Measurements from ENCODE around the gene PAM. TPM values are rescaled to one million over a fixed set of nuclear protein-coding genes. Genes with fewer than 3 reads are reported as not detected.

PAM gene
- total RNA-seq, 1 experiment from 2014 or later = 31.9 TPM

DNA sequence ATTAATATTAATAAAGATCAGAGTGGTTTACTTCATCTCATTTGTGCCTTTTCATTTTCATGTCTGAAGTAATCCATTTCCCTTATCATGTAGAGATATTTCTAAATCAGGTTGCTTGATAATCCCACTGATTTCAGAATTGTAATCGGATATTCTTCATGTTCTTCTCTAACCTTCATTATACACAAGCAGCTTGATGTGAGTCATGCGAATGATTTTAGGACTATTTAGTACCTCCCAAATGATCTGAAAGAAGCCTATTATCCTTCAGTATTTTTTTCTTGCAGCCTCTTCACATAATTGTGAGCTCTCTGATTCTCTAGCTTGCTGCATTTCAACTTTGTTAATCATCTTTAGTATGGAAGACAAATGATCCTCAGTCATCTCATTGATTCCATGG is 182.8 kb downstream of the PAM start:
- no peaks in the 10 kb centered on the region for H3K79me2 ChIP-seq (ENCODE audit: low read length)
- H3K27ac ChIP-seq (ENCODE audit: low read length) = no peak overlapping the region
- H4K20me1 ChIP-seq (ENCODE audit: insufficient read depth, low read depth, low read length) = no peaks in the 10 kb centered on the region
- H3K36me3 ChIP-seq (ENCODE audit: insufficient read depth, low read length) = no peaks in the 10 kb centered on the region
- H3K4me1 ChIP-seq (ENCODE audit: low read length) = peaks cover 20% of the 10 kb centered on the region
- DNase-seq = no peak
- H3K9ac ChIP-seq (ENCODE audit: low read length) = no peak overlapping the region
- no peak overlapping the region for H3K4me2 ChIP-seq (ENCODE audit: low read depth, low read length, poor library complexity, severe bottlenecking)
- H3K4me3 ChIP-seq (ENCODE audit: low read length) = no peak overlapping the region
- H3K27me3 ChIP-seq (ENCODE audit: low read length) = no peaks in the 10 kb centered on the region
- no peak overlapping the region for H2AFZ ChIP-seq (ENCODE audit: low read length)
- H3K9me3 ChIP-seq (ENCODE audit: low read length) = no peaks in the 10 kb centered on the region
- no peaks in the 10 kb centered on the region for H3K9me2 ChIP-seq (replicated peaks; ENCODE audit: insufficient read depth, low read length)

DNA sequence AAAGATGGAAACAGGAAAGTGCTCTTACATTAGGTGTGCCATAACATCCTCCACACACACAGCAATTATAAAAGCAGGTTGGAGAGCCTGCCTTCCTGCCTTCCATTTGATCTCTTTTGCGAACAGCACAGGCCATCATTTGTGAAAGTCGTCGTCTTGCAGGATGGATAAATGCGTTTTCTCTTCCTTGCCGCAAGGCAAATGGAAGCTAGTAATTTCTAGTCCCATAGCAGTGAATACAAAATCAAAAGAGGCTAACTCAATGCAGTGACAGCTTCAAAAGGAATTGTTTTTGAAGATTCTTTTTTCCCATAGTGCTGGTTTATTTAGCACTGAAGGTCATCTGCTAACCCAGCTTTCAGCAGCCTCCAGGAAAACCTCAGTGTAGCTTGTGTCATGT is 186.0 kb downstream of the PAM start:
- H3K9me3 ChIP-seq (ENCODE audit: low read length) = no peaks in the 10 kb centered on the region
- no peaks in the 10 kb centered on the region for H4K20me1 ChIP-seq (ENCODE audit: insufficient read depth, low read depth, low read length)
- no peaks in the 10 kb centered on the region for H3K36me3 ChIP-seq (ENCODE audit: insufficient read depth, low read length)
- no peaks in the 10 kb centered on the region for H3K27me3 ChIP-seq (ENCODE audit: low read length)
- no peak overlapping the region for H3K9ac ChIP-seq (ENCODE audit: low read length)
- H3K4me1 ChIP-seq (ENCODE audit: low read length) = peaks cover 25% of the 10 kb centered on the region
- H3K27ac ChIP-seq (ENCODE audit: low read length) = no peak overlapping the region
- H2AFZ ChIP-seq (ENCODE audit: low read length) = no peak overlapping the region
- DNase-seq = no peak
- no peaks in the 10 kb centered on the region for H3K79me2 ChIP-seq (ENCODE audit: low read length)
- no peak overlapping the region for H3K4me3 ChIP-seq (ENCODE audit: low read length)
- no peak overlapping the region for H3K4me2 ChIP-seq (ENCODE audit: low read depth, low read length, poor library complexity, severe bottlenecking)
- H3K9me2 ChIP-seq (replicated peaks; ENCODE audit: insufficient read depth, low read length) = no peaks in the 10 kb centered on the region

DNA sequence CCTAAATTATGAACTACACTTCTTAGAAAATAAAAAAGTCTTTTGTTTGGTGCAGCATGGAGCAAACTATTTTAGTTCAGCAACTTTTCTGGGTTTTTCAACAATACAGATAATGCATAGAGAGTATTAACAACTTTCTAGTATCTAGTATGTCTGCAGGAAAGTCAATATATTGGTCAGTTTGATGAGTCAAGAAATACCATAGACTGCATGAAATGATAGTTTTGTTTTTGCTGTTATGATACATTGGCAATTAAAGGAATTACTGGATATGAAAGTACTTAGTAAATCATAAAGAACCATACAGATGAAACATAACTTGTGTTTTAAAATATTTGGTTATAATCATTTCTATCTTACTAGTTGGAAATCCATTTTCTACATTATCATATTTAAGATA is 191.3 kb downstream of the PAM start:
- H3K36me3 ChIP-seq (ENCODE audit: insufficient read depth, low read length) = no peaks in the 10 kb centered on the region

GRCh38 chr5:102946971-102947370 is 191.9 kb downstream of the PAM start:
- Histone ChIP-seq H3K27me3 (ENCODE audit: low read length) (no peaks in the 10 kb centered on the region), H3K9ac (ENCODE audit: low read length) (no peak overlapping the region), H3K4me2 (ENCODE audit: low read depth, low read length, poor library complexity, severe bottlenecking) (no peak overlapping the region), H3K9me3 (ENCODE audit: low read length) (no peaks in the 10 kb centered on the region), H2AFZ (ENCODE audit: low read length) (no peak overlapping the region), H3K79me2 (ENCODE audit: low read length) (no peaks in the 10 kb centered on the region), H3K36me3 (ENCODE audit: insufficient read depth, low read length) (no peaks in the 10 kb centered on the region), H3K9me2 (replicated peaks; ENCODE audit: insufficient read depth, low read length) (no peaks in the 10 kb centered on the region), H4K20me1 (ENCODE audit: insufficient read depth, low read depth, low read length) (no peaks in the 10 kb centered on the region), H3K4me3 (ENCODE audit: low read length) (no peak overlapping the region), H3K4me1 (ENCODE audit: low read length) (peaks cover 7% of the 10 kb centered on the region), H3K27ac (ENCODE audit: low read length) (no peak overlapping the region)
- DNase-seq = no peak

More for the DNA sequence above, 191.3 kb downstream of the PAM start:
- Histone ChIP-seq H3K9me2 (replicated peaks; ENCODE audit: insufficient read depth, low read length) (no peaks in the 10 kb centered on the region), H4K20me1 (ENCODE audit: insufficient read depth, low read depth, low read length) (no peaks in the 10 kb centered on the region), H2AFZ (ENCODE audit: low read length) (no peak overlapping the region), H3K27me3 (ENCODE audit: low read length) (no peaks in the 10 kb centered on the region), H3K4me3 (ENCODE audit: low read length) (no peak overlapping the region), H3K9me3 (ENCODE audit: low read length) (no peaks in the 10 kb centered on the region), H3K9ac (ENCODE audit: low read length) (no peak overlapping the region), H3K4me1 (ENCODE audit: low read length) (peaks cover 7% of the 10 kb centered on the region), H3K79me2 (ENCODE audit: low read length) (no peaks in the 10 kb centered on the region), H3K27ac (ENCODE audit: low read length) (no peak overlapping the region), H3K4me2 (ENCODE audit: low read depth, low read length, poor library complexity, severe bottlenecking) (no peak overlapping the region)
- DNase-seq = no peak

DNA sequence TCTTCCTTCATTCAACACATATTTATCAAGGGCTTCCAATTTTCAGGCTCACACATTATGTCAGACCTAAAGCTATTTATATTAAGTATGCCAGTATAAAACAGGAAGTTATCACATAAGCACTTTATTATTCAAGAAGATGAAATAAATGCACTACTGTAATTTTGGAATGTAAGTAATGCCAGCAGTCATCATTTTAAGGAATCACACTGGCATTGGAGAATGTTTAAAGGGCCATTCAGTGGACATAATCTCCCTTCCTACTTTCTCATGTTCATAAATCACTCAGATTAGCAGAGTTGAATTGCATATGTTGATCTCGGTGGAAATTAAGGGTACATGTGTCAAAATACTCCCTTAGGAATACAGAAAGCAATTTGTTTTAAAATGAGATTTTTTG is 200.4 kb downstream of the PAM start:
- Histone ChIP-seq H3K4me3 (ENCODE audit: low read length) (no peak overlapping the region), H3K9me2 (replicated peaks; ENCODE audit: insufficient read depth, low read length) (no peaks in the 10 kb centered on the region), H3K4me2 (ENCODE audit: low read depth, low read length, poor library complexity, severe bottlenecking) (no peak overlapping the region), H4K20me1 (ENCODE audit: insufficient read depth, low read depth, low read length) (no peaks in the 10 kb centered on the region), H3K9me3 (ENCODE audit: low read length) (no peaks in the 10 kb centered on the region), H3K36me3 (ENCODE audit: insufficient read depth, low read length) (no peaks in the 10 kb centered on the region), H3K9ac (ENCODE audit: low read length) (no peak overlapping the region), H3K27me3 (ENCODE audit: low read length) (no peaks in the 10 kb centered on the region), H2AFZ (ENCODE audit: low read length) (no peak overlapping the region), H3K4me1 (ENCODE audit: low read length) (no peaks in the 10 kb centered on the region), H3K79me2 (ENCODE audit: low read length) (no peaks in the 10 kb centered on the region), H3K27ac (ENCODE audit: low read length) (no peak overlapping the region)
- DNase-seq = no peak

DNA sequence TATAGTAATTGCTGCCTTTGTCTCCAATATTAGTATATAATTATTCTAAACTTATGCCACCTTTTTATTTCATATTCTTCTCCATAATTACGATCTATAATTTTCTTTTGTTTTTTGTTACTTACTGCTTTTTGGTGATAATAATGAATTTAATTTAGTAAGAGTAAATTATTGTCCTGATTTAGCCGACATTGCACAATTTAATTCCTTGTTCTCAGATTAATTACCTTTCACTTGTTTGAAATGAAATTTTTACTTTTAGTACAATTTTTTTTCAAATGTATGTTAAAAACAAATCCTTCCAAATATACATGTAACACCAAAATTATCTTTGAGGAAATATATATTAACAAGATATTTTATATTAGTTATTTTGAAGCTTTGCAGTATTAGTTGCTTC is 201.5 kb downstream of the PAM start:
- no peak overlapping the region for H3K27ac ChIP-seq (ENCODE audit: low read length)
- DNase-seq = no peak
- no peaks in the 10 kb centered on the region for H3K27me3 ChIP-seq (ENCODE audit: low read length)
- H3K4me2 ChIP-seq (ENCODE audit: low read depth, low read length, poor library complexity, severe bottlenecking) = no peak overlapping the region
- H3K4me1 ChIP-seq (ENCODE audit: low read length) = no peaks in the 10 kb centered on the region
- H4K20me1 ChIP-seq (ENCODE audit: insufficient read depth, low read depth, low read length) = no peaks in the 10 kb centered on the region
- H3K9ac ChIP-seq (ENCODE audit: low read length) = no peak overlapping the region
- H3K9me3 ChIP-seq (ENCODE audit: low read length) = no peaks in the 10 kb centered on the region
- no peaks in the 10 kb centered on the region for H3K9me2 ChIP-seq (replicated peaks; ENCODE audit: insufficient read depth, low read length)
- H3K4me3 ChIP-seq (ENCODE audit: low read length) = no peak overlapping the region
- H3K79me2 ChIP-seq (ENCODE audit: low read length) = no peaks in the 10 kb centered on the region
- no peaks in the 10 kb centered on the region for H3K36me3 ChIP-seq (ENCODE audit: insufficient read depth, low read length)
- H2AFZ ChIP-seq (ENCODE audit: low read length) = no peak overlapping the region

- Histone ChIP-seq H3K9me3 (ENCODE audit: low read length) (no peaks in the 10 kb centered on the region), H4K20me1 (ENCODE audit: insufficient read depth, low read depth, low read length) (no peaks in the 10 kb centered on the region), H3K27ac (ENCODE audit: low read length) (no peak overlapping the region), H3K4me2 (ENCODE audit: low read depth, low read length, poor library complexity, severe bottlenecking) (no peak overlapping the region), H3K4me1 (ENCODE audit: low read length) (no peaks in the 10 kb centered on the region), H3K9ac (ENCODE audit: low read length) (no peak overlapping the region), H3K27me3 (ENCODE audit: low read length) (no peaks in the 10 kb centered on the region), H3K79me2 (ENCODE audit: low read length) (no peaks in the 10 kb centered on the region), H3K36me3 (ENCODE audit: insufficient read depth, low read length) (no peaks in the 10 kb centered on the region), H3K4me3 (ENCODE audit: low read length) (no peak overlapping the region), H2AFZ (ENCODE audit: low read length) (no peak overlapping the region), H3K9me2 (replicated peaks; ENCODE audit: insufficient read depth, low read length) (no peaks in the 10 kb centered on the region)
- DNase-seq = no peak
Observed at GRCh38 chr5:102957141-102957540, 202.0 kb downstream of the PAM start.

- Histone ChIP-seq H3K27me3 (ENCODE audit: low read length) (no peaks in the 10 kb centered on the region), H3K9me3 (ENCODE audit: low read length) (no peaks in the 10 kb centered on the region), H3K36me3 (ENCODE audit: insufficient read depth, low read length) (no peaks in the 10 kb centered on the region), H3K4me3 (ENCODE audit: low read length) (no peak overlapping the region), H3K79me2 (ENCODE audit: low read length) (no peaks in the 10 kb centered on the region), H2AFZ (ENCODE audit: low read length) (no peak overlapping the region), H3K9me2 (replicated peaks; ENCODE audit: insufficient read depth, low read length) (no peaks in the 10 kb centered on the region), H3K27ac (ENCODE audit: low read length) (no peak overlapping the region), H4K20me1 (ENCODE audit: insufficient read depth, low read depth, low read length) (no peaks in the 10 kb centered on the region), H3K4me2 (ENCODE audit: low read depth, low read length, poor library complexity, severe bottlenecking) (no peak overlapping the region), H3K9ac (ENCODE audit: low read length) (no peak overlapping the region), H3K4me1 (ENCODE audit: low read length) (no peaks in the 10 kb centered on the region)
- no peak for DNase-seq
Observed at GRCh38 chr5:102958481-102959011, 203.4 kb downstream of the PAM start.

DNA sequence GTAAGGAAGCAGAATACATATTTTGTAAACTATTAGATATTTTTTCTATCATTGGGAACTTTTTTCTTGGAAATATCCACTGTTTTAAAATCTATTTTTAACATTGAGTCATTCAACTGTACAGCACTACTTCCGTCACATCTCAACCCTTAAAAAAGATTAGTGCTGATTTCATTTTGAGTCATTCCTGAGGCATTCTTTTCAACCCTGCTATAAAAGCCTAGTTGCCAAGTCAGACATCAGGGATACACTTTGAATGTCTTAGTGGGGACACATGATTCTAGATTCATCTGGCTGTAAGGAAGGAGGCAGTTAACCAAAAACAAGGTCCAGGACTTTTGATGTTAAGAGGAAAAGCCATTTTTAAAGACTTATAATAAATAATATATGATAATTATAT is 203.9 kb downstream of the PAM start:
- Histone ChIP-seq H3K9ac (ENCODE audit: low read length) (no peak overlapping the region), H4K20me1 (ENCODE audit: insufficient read depth, low read depth, low read length) (no peaks in the 10 kb centered on the region), H3K27me3 (ENCODE audit: low read length) (no peaks in the 10 kb centered on the region), H3K9me3 (ENCODE audit: low read length) (no peaks in the 10 kb centered on the region), H3K4me2 (ENCODE audit: low read depth, low read length, poor library complexity, severe bottlenecking) (no peak overlapping the region), H3K27ac (ENCODE audit: low read length) (no peak overlapping the region), H2AFZ (ENCODE audit: low read length) (no peak overlapping the region), H3K36me3 (ENCODE audit: insufficient read depth, low read length) (no peaks in the 10 kb centered on the region), H3K9me2 (replicated peaks; ENCODE audit: insufficient read depth, low read length) (no peaks in the 10 kb centered on the region), H3K4me1 (ENCODE audit: low read length) (no peaks in the 10 kb centered on the region), H3K4me3 (ENCODE audit: low read length) (no peak overlapping the region), H3K79me2 (ENCODE audit: low read length) (no peaks in the 10 kb centered on the region)
- DNase-seq = no peak
